ENCODE data around the gene FEZ2. TPM values are rescaled to one million over a fixed set of nuclear protein-coding genes. Genes with fewer than 3 reads are reported as not detected.

FEZ2 gene
- total and polyA plus RNA-seq, 10 of the 15 experiments (the other 5 are each of a cell fraction or from before 2014, with no cell fraction given) = 3.0 to 15.4 (median 6.6) TPM

DNA sequence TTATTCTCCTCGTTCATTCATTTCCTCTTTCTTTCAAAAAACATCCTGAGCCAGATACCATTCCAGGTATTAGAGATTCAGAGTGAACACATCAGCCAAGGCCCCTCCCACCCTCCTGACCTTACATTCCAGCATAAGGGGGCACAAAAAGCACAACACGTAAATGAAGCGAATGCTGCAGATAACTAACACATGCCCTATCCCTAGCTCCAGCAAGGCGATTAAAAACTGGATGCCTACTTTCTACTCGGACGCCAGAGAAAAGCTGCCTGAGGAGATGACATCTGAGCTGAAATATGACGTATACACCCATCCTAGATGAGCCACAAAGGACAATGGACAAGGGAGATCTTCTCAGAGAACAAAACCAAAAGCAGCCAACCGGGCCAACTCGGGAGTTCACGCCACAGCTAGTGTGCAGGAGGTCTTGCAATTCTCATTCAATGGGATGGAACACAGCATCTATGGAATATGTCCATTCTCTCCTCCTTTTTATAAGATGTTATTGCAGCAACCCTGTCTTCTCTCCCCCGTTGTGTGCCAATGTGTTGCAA, 33.5 kb downstream of the FEZ2 start:
- in situ Hi-C loops (cut with MboI) (no loop called here), intact Hi-C loops (cut with micrococcal nuclease; ENCODE audit: unreplicated experiment) (no loop called here)
- SMC1A ChIA-PET (ENCODE audit: uncharacterized antibody, unreplicated experiment) = interaction anchor here (0.6 to 1.1 kb wide), 4 partner anchors 12 to 262 kb away, joined by 3 read pairs; no protein-coding TSS in a partner anchor
- POLR2A ChIA-PET = no interaction called here
- no peak overlapping the region for H2AFZ ChIP-seq (ENCODE audit: control insufficient read depth, low read depth, low read length)
- CTCF ChIA-PET = interaction anchor here (0.6 to 1.1 kb wide), 2 partner anchors 13 to 213 kb away, joined by 3 to 8 read pairs; no protein-coding TSS in a partner anchor
- no peak overlapping the region for H3K9ac ChIP-seq (ENCODE audit: control insufficient read depth, insufficient read depth, low read length)
- FAIRE-seq = no peak
- no peaks in the 10 kb centered on the region for H3K27me3 ChIP-seq (replicated peaks in 1 of 2; ENCODE audit: control insufficient read depth in 2 of 2, insufficient read depth in 2 of 2, low read length in 1 of 2)
- 94% methylated on average over 11 of the region's 11 CpGs for WGBS (ENCODE audit: insufficient coverage, insufficient replicate concordance, low lambda C conversion rate, missing lambda C conversion rate)
- no peaks in the 10 kb centered on the region for H3K4me1 ChIP-seq (ENCODE audit: control insufficient read depth, insufficient read depth, low read length)
- ATAC-seq = no peak
- H3K27ac ChIP-seq (ENCODE audit: control insufficient read depth, insufficient read depth) = no peak overlapping the region
- no peaks in the 10 kb centered on the region for H4K20me1 ChIP-seq (ENCODE audit: control insufficient read depth, insufficient read depth)
- no peak for DNase-seq (ENCODE audit: low read depth, low spot score)
- no peak overlapping the region for H3K4me2 ChIP-seq (ENCODE audit: control insufficient read depth, insufficient read depth)
- no peaks in the 10 kb centered on the region for H3K9me3 ChIP-seq (replicated peaks; ENCODE audit: control insufficient read depth, insufficient read depth, low read length)
- H3K79me2 ChIP-seq (ENCODE audit: control insufficient read depth, insufficient read depth, low read length) = no peaks in the 10 kb centered on the region; the same call in 1 of the 2 replicates
- H3K4me3 ChIP-seq = no peak overlapping the region
- no TSS peak for BruUV-seq (replicated peaks)
- RAD21 ChIA-PET (ENCODE audit: unreplicated experiment) = no interaction called here
- H3K36me3 ChIP-seq (ENCODE audit: control insufficient read depth in 2 of 2, insufficient read depth in 2 of 2, low read length in 1 of 2) = peaks cover 1 to 2% of the 10 kb centered on the region in 2 experiments; a peak in 1 of 4 replicates
- TF ChIP-seq BCL11A (IDR thresholded peaks at IDR 0.05; ENCODE audit: low read depth, low read length) (no peak), POLR2AphosphoS5 (IDR thresholded peaks at IDR 0.05; ENCODE audit: low read length) (no peak), KAT2A (conservative IDR thresholded peaks at IDR 0.05; ENCODE audit: control insufficient read depth, low read depth, low read length) (no peak), SIX5 (IDR thresholded peaks at IDR 0.05; ENCODE audit: low read depth, low read length, severe bottlenecking) (no peak), NR2C2 (IDR thresholded peaks at IDR 0.05; ENCODE audit: borderline replicate concordance, control insufficient read depth, insufficient read length, low read depth) (no peak), NFXL1 (IDR thresholded peaks at IDR 0.05; ENCODE audit: borderline replicate concordance) (no peak), JUNB (IDR thresholded peaks at IDR 0.05) (no peak), SRF (IDR thresholded peaks at IDR 0.05; ENCODE audit: low read depth in 2 of 2, low read length in 2 of 2) (no peak), SMAD5 (IDR thresholded peaks at IDR 0.05; ENCODE audit: low read depth) (no peak), TCF3 (IDR thresholded peaks at IDR 0.05; ENCODE audit: borderline replicate concordance, insufficient read depth, low read depth, low read length) (no peak), MXI1 (IDR thresholded peaks at IDR 0.05; ENCODE audit: low read depth, low read length) (no peak)
- TF ChIP-seq, protein P1, sequence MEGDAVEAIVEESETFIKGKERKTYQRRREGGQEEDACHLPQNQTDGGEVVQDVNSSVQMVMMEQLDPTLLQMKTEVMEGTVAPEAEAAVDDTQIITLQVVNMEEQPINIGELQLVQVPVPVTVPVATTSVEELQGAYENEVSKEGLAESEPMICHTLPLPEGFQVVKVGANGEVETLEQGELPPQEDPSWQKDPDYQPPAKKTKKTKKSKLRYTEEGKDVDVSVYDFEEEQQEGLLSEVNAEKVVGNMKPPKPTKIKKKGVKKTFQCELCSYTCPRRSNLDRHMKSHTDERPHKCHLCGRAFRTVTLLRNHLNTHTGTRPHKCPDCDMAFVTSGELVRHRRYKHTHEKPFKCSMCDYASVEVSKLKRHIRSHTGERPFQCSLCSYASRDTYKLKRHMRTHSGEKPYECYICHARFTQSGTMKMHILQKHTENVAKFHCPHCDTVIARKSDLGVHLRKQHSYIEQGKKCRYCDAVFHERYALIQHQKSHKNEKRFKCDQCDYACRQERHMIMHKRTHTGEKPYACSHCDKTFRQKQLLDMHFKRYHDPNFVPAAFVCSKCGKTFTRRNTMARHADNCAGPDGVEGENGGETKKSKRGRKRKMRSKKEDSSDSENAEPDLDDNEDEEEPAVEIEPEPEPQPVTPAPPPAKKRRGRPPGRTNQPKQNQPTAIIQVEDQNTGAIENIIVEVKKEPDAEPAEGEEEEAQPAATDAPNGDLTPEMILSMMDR (IDR thresholded peaks at IDR 0.05 in 2 of 3, conservative IDR thresholded peaks at IDR 0.05 in 1 of 3; ENCODE audit: control insufficient read depth in 2 of 3, extremely low read depth in 1 of 3, insufficient read depth in 1 of 3, low read depth in 3 of 3, low read length in 3 of 3) = no peak
- TF ChIP-seq, protein P2, sequence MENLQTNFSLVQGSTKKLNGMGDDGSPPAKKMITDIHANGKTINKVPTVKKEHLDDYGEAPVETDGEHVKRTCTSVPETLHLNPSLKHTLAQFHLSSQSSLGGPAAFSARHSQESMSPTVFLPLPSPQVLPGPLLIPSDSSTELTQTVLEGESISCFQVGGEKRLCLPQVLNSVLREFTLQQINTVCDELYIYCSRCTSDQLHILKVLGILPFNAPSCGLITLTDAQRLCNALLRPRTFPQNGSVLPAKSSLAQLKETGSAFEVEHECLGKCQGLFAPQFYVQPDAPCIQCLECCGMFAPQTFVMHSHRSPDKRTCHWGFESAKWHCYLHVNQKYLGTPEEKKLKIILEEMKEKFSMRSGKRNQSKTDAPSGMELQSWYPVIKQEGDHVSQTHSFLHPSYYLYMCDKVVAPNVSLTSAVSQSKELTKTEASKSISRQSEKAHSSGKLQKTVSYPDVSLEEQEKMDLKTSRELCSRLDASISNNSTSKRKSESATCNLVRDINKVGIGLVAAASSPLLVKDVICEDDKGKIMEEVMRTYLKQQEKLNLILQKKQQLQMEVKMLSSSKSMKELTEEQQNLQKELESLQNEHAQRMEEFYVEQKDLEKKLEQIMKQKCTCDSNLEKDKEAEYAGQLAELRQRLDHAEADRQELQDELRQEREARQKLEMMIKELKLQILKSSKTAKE (IDR thresholded peaks at IDR 0.05; ENCODE audit: low read depth, poor library complexity, severe bottlenecking) = no peak
- TF ChIP-seq, protein P3, sequence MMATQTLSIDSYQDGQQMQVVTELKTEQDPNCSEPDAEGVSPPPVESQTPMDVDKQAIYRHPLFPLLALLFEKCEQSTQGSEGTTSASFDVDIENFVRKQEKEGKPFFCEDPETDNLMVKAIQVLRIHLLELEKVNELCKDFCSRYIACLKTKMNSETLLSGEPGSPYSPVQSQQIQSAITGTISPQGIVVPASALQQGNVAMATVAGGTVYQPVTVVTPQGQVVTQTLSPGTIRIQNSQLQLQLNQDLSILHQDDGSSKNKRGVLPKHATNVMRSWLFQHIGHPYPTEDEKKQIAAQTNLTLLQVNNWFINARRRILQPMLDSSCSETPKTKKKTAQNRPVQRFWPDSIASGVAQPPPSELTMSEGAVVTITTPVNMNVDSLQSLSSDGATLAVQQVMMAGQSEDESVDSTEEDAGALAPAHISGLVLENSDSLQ (IDR thresholded peaks at IDR 0.05) = no peak
- TF ChIP-seq, protein P4, sequence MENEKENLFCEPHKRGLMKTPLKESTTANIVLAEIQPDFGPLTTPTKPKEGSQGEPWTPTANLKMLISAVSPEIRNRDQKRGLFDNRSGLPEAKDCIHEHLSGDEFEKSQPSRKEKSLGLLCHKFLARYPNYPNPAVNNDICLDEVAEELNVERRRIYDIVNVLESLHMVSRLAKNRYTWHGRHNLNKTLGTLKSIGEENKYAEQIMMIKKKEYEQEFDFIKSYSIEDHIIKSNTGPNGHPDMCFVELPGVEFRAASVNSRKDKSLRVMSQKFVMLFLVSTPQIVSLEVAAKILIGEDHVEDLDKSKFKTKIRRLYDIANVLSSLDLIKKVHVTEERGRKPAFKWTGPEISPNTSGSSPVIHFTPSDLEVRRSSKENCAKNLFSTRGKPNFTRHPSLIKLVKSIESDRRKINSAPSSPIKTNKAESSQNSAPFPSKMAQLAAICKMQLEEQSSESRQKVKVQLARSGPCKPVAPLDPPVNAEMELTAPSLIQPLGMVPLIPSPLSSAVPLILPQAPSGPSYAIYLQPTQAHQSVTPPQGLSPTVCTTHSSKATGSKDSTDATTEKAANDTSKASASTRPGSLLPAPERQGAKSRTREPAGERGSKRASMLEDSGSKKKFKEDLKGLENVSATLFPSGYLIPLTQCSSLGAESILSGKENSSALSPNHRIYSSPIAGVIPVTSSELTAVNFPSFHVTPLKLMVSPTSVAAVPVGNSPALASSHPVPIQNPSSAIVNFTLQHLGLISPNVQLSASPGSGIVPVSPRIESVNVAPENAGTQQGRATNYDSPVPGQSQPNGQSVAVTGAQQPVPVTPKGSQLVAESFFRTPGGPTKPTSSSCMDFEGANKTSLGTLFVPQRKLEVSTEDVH (IDR thresholded peaks at IDR 0.05; ENCODE audit: low read depth, partially characterized antibody) = no peak

Data from GM12878 (cell line).